H1 (cell line): ENCODE results near the gene XPNPEP1.

ENCODE experiments used
- CHD2 ChIP-seq: IDR thresholded peaks from 2 replicates; pipeline ENCODE4 v1.6.1; 2012; ENCODE audit warnings: low read length, improper control_type of control experiment
- CTCF ChIP-seq, 3 experiments: IDR thresholded peaks; 1 replicate in 2 of 3; 2 replicates in 1 of 3; pipeline versions ENCODE4 v1.5.1 to v1.6.1; 2011; ENCODE audit warnings: low read length in 3 of 3, mild to moderate bottlenecking in 3 of 3, inconsistent platforms in 2 of 3, low read depth in 1 of 3, moderate library complexity in 1 of 3; ENCODE audit not compliant: insufficient read depth in 1 of 3; ENCODE audit errors: control extremely low read depth in 1 of 3
- EZH2 ChIP-seq: fragments of 200-600 bp; sonication (generic); IDR thresholded peaks from 2 replicates; pipeline ENCODE4 v1.7.1; 2012; ENCODE audit warnings: low read depth, mild to moderate bottlenecking, moderate library complexity, low read length, inconsistent platforms; ENCODE audit not compliant: severe bottlenecking
- FOSL1 ChIP-seq: IDR thresholded peaks from 2 replicates; pipeline ENCODE4 v1.6.1; 2011; ENCODE audit warnings: mild to moderate bottlenecking, low read depth, low read length, moderate library complexity; ENCODE audit not compliant: insufficient read depth
- HDAC2 ChIP-seq, 2 experiments: fragments of 300-600 bp in 1 of 2; sonication (generic) in 1 of 2; IDR thresholded peaks; 2 replicates each; pipeline ENCODE4 v1.6.1; 2011 to 2012; ENCODE audit warnings: low read depth in 2 of 2, low read length in 2 of 2, mild to moderate bottlenecking in 2 of 2, moderate library complexity in 2 of 2, borderline replicate concordance in 1 of 2, inconsistent platforms in 1 of 2
- JUN ChIP-seq: IDR thresholded peaks from 2 replicates; pipeline ENCODE4 v1.6.1; 2011; ENCODE audit warnings: low read depth, mild to moderate bottlenecking, improper control_type of control experiment, low read length
- KDM1A ChIP-seq: fragments of 200-600, 300-600 bp; sonication (generic); IDR thresholded peaks from 2 replicates; pipeline ENCODE4 v1.7.1; 2016; ENCODE audit warnings: mild to moderate bottlenecking, low read length, borderline replicate concordance
- KDM4A ChIP-seq: IDR thresholded peaks from one replicate; pipeline ENCODE4 v1.7.1; 2012; ENCODE audit warnings: low read depth, mild to moderate bottlenecking, moderate library complexity, low read length, inconsistent platforms; ENCODE audit not compliant: severe bottlenecking
- POLR2A ChIP-seq, 2 experiments: IDR thresholded peaks; 1 replicate in 1 of 2; 2 replicates in 1 of 2; pipeline ENCODE4 v1.6.1; 2011; ENCODE audit warnings: low read depth in 2 of 2, low read length in 2 of 2, mild to moderate bottlenecking in 2 of 2; ENCODE audit errors: control extremely low read depth in 1 of 2
- SP1 ChIP-seq: IDR thresholded peaks from 2 replicates; pipeline ENCODE4 v1.6.1; 2011; ENCODE audit warnings: low read depth, low read length
- SUZ12 ChIP-seq: fragments of 200-600 bp; sonication (generic); IDR thresholded peaks from 2 replicates; pipeline ENCODE4 v1.6.1; 2012; ENCODE audit warnings: mild to moderate bottlenecking, inconsistent platforms, low read length, moderate library complexity, mixed read lengths
- TBP ChIP-seq: IDR thresholded peaks from 2 replicates; pipeline ENCODE4 v1.6.1; 2011; ENCODE audit warnings: low read depth, low read length, improper control_type of control experiment
- YY1 ChIP-seq: IDR thresholded peaks from 2 replicates; pipeline ENCODE4 v1.6.1; 2011; ENCODE audit warnings: low read depth, mild to moderate bottlenecking, low read length

GRCh38 chr10:109924967-109925620 is 1.8 kb upstream of the XPNPEP1 start:
- TF ChIP-seq CTCF (IDR thresholded peaks at IDR 0.05; ENCODE audit: control extremely low read depth in 1 of 3, insufficient read depth in 1 of 3, low read depth in 1 of 3, low read length in 3 of 3) (no peak), JUN (no peak), POLR2A (IDR thresholded peaks at IDR 0.05; ENCODE audit: control extremely low read depth in 1 of 2, low read depth in 2 of 2, low read length in 2 of 2) (no peak), CHD2 (no peak), SUZ12 (no peak), YY1 (no peak), TBP (no peak), SP1 (no peak), KDM1A (no peak), EZH2 (no peak), KDM4A (no peak), HDAC2 (IDR thresholded peaks at IDR 0.05; ENCODE audit: borderline replicate concordance in 1 of 2, low read depth in 2 of 2, low read length in 2 of 2) (no peak), FOSL1 (no peak)
